Ectodermal cell (in vitro differentiated cells): ENCODE results near the gene ANKH.

ENCODE experiments used
- H3K27ac ChIP-seq: 2 replicates; pipeline ENCODE4 v1.7.0; 2013; ENCODE audit warnings: mild to moderate bottlenecking, low read depth, low read length; ENCODE audit not compliant: insufficient read depth, poor library complexity, severe bottlenecking
- H3K27me3 ChIP-seq: 2 replicates; pipeline ENCODE4 v1.7.0; 2013; ENCODE audit warnings: mild to moderate bottlenecking, low read length; ENCODE audit not compliant: insufficient read depth, control insufficient read depth, poor library complexity, severe bottlenecking
- H3K36me3 ChIP-seq: one replicate; pipeline ENCODE4 v1.7.0; 2013; ENCODE audit warnings: low read length; ENCODE audit not compliant: control insufficient read depth, insufficient read depth
- H3K4me1 ChIP-seq: one replicate; pipeline ENCODE4 v1.7.0; 2013; ENCODE audit warnings: low read length; ENCODE audit not compliant: control insufficient read depth, insufficient read depth
- H3K4me3 ChIP-seq: 2 replicates; pipeline ENCODE4 v1.7.0; 2013; ENCODE audit warnings: low read depth, low read length, control low read depth; ENCODE audit not compliant: insufficient read depth
- H3K9me3 ChIP-seq: 2 replicates; pipeline ENCODE4 v1.7.0; 2013; ENCODE audit warnings: mild to moderate bottlenecking, low read length, moderate library complexity; ENCODE audit not compliant: control insufficient read depth
- WGBS, 2 experiments: methylation state at CpG; one replicate each; pipeline ENCODE4 v1.1.7; 2013; ENCODE audit warnings: missing lambda C conversion rate in 2 of 2; 5-methylcytosine and 5-hydroxymethylcytosine counted together

Gene ANKH

DNA sequence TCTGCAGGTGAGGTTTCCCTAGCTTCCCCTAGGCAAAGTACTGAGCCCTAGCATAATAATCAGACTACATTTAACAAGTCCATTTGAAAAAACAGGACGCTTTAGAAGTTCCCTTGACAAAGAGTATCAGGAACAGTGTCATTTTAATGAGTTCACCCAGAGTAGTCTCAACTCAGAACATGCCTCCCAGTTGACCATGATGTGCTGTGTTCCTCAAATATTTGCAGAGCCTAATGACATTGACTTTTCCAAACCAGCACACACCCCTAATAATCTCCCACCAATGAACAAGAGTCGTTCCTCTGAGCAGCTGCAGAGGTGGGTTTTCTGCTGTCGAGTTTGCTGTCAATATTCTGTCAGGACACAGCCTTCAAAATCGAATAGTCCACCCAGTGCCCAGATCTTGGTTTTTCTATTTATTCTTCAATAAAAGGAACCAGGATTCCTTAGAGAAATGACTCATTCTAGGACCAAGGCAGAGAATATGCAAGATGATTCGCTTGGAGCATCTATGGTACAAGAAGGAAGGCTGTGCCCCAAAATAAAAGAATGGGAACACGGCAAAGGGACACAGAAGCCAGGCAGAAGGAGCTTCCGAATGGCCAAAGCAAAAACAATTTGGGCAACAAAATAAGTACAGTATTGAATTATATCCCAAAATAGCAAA, 149.5 kb downstream of the ANKH start:
- no peak overlapping the region for H3K27ac ChIP-seq
- no peaks in the 10 kb centered on the region for H3K27me3 ChIP-seq
- no peak overlapping the region for H3K4me3 ChIP-seq
- H3K9me3 ChIP-seq = no peaks in the 10 kb centered on the region
- 89 to 94% methylated on average over 7 of the region's 7 CpGs for WGBS, 2 experiments
- H3K4me1 ChIP-seq = peaks cover 4% of the 10 kb centered on the region
- H3K36me3 ChIP-seq = no peaks in the 10 kb centered on the region

DNA sequence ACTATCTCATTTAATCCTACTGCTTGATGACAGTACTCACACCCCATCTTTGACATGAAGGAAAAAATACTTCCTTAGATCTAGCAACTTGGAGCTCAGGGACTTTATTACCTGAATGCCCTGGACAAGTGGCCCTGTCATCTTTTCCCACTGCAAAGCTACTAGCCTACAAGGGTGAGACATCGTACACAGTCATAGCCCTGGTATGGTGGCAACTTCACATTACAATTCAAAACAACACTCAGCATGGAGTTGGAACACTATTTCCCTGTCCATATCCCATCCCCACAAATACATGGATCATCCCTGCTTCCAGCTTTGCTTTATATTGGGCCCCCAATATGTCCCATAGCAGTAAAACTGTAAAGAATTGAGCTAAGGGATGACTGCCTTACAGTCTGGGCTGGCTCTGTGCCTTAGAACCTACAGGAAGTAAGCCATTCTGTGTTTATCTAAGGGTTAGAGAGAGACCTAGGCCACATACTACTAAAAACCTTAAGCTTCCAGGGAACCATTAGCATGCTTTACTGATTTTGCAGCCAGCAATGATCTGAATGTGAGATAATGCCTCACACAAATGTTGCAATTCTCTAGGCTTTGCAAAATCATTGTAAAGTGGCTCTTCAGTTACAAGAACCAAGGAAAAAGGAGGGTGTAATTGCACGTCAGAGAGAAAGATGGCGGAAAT, 151.2 kb downstream of the ANKH start:
- Histone ChIP-seq H3K9me3 (no peaks in the 10 kb centered on the region), H3K36me3 (no peaks in the 10 kb centered on the region), H3K4me1 (no peaks in the 10 kb centered on the region), H3K4me3 (no peak overlapping the region), H3K27ac (no peak overlapping the region), H3K27me3 (no peaks in the 10 kb centered on the region)
- 92 to 93% methylated on average over 3 of the region's 3 CpGs for WGBS, 2 experiments

DNA sequence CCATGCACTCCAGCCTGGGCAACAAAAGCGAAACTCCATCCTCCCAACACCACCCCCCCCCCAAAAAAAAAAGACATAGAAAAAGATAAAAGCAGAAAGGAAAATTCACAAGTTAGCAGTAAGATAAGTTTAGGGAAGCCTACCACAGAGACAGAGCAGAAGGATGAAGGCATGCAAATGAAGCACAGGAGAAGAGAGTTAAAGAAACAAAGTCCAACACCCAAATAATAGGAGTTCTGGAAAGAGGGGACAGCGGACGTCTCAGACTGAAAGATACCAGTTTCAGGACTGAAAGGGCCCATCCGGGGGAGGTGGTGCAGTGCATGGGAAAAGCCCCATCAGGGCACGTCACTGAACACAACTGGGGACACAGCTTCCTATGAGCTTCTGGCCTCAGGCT, 152.8 kb downstream of the ANKH start:
- Histone ChIP-seq H3K4me1 (no peaks in the 10 kb centered on the region), H3K27ac (no peak overlapping the region), H3K27me3 (no peaks in the 10 kb centered on the region), H3K36me3 (no peaks in the 10 kb centered on the region), H3K4me3 (no peak overlapping the region), H3K9me3 (no peaks in the 10 kb centered on the region)
- 94 to 96% methylated on average over 4 to 5 of the region's 5 CpGs for WGBS, 2 experiments

DNA sequence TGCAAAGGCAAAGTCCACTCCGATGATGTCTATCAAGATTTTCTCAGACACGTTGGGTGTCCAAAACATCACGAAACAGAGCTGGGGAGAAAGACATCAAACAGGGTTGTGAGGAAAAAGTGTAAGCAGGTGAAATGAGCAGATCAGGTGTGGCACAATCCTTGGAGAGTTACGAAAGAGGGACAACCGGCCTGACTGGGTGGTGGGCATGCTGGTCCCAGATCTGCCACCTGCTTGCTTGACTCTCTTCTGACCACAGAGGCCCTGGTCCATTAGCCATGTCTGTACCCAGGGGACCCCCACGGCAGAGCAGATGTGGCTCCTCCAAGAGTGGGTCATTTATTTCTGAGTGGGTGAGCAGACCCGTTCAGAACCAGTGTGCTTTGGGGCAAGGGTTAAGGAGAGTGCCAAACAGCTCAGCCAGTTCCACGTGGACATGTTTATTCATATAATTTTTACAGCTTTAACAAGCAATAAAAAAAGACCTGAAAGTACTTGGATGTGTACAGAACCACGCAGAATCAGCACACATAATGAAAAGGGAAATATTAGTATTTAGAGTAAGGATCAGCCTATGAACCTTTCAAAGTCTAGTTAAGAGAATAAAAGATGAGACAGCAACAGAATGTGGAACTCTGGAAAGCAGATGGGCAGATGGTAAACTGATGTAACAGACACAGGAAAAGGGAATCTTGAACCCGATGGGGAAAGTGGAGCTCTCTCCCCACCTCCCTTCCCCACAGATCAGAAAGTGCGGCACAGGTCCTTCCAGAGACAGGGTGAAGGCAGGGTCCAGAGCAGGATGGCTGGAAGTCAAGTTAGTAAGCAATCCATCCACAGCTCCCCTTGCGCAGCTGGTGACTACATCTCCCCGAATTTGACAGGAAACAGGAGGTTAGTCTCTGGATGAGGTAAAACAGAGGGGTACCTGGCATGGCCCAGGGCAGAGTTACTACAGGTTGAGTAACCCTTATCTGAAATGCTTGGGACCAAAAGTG, 154.5 kb downstream of the ANKH start:
- Histone ChIP-seq H3K27me3 (no peaks in the 10 kb centered on the region), H3K36me3 (no peaks in the 10 kb centered on the region), H3K4me1 (no peaks in the 10 kb centered on the region), H3K9me3 (no peaks in the 10 kb centered on the region), H3K27ac (no peak overlapping the region), H3K4me3 (no peak overlapping the region)
- WGBS, 2 experiments = 94 to 98% methylated on average over 12 to 13 of the region's 13 CpGs

DNA sequence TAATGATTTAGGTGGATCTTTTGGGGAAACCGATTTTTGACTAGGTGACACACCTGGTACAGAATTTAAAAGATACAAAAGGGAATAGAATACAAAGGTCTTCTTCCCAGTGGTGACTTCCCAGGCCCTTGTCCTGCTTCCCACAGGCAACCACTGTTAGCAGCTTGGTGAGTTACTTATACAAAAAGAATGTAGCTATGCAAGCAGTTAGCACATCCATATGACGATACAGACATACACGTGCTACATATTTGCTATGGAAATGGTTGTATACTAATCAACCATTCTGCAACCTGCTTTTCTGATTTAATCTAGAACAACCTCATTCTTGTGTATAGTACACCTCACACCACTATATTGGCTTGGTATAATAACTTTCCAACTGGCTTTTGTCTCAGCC, 156.1 kb downstream of the ANKH start:
- no peaks in the 10 kb centered on the region for H3K36me3 ChIP-seq
- H3K9me3 ChIP-seq = no peaks in the 10 kb centered on the region
- H3K4me3 ChIP-seq = no peak overlapping the region
- H3K27me3 ChIP-seq = no peaks in the 10 kb centered on the region
- WGBS, 2 experiments = 88 to 90% methylated on average over 3 of the region's 3 CpGs
- no peaks in the 10 kb centered on the region for H3K4me1 ChIP-seq
- H3K27ac ChIP-seq = no peak overlapping the region

DNA sequence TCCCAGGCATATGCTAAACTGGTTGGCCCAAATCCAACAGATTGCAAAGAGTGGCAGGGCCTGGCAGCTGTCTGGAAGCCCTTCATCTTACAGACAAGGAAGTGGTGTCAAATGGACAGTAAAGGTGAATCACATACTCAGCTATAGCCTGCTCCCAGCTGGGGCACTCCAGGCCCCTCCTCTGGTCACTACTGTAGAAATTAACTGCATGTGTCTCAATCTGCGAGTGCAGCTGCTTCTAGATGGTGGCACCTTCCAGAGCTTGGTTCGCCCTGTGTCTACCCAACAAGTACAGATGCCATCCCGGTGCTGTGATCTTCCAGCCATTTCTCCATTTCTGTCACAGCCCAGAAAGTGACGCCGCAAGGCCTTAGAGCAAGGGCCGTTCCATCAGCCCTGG, 156.9 kb downstream of the ANKH start:
- Histone ChIP-seq H3K27me3 (no peaks in the 10 kb centered on the region), H3K27ac (no peak overlapping the region), H3K36me3 (no peaks in the 10 kb centered on the region), H3K4me3 (no peak overlapping the region), H3K4me1 (no peaks in the 10 kb centered on the region), H3K9me3 (no peaks in the 10 kb centered on the region)
- WGBS, 2 experiments = 96 to 97% methylated on average over 6 of the region's 6 CpGs

DNA sequence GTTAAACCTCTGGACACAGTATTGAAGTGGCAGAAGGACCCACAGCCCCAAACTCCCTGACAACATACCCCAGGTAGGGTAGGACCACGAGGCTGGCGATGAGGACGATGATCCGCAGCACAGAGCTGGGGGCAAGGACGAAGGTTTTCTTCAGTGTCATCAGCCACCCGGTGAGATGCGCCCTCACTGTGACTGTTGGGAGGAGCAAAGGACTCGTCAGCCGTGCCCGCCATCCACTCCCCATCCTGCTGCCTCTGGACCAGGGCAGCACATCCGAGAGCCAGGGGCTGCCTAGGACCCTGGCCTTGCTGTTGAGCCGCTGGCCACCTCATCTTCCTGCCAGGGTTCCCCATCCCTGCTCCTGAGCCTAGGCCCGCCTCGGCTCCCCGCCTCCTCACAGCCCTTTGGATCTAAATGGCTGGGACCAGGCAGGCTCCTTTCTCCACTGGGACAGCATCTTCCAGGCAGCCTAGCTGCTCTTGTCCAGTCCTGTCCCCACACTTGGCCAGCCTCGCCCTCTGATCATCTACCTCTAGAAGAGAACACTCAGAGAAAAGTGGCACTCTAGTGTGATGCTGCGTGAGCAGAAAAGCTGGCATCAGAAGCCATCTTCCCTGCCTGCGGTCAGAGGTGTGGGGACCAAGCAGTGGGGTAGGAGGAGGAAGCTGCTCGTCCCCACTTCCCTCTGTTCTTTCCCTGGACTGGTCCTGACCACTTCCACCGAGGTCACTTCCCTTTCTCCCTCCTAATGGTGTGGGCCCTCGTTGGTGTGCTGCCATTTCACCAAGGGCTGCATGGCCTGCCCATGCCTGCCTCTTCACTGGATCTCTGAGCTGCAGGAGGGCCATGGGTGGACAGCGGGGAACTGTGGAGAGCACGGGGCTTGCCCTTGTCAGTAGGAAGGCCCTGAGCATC, 157.8 kb downstream of the ANKH start:
- WGBS, 2 experiments = 94 to 95% methylated on average over 23 of the region's 23 CpGs
- H3K4me1 ChIP-seq = no peaks in the 10 kb centered on the region
- H3K4me3 ChIP-seq = no peak overlapping the region
- H3K27ac ChIP-seq = no peak overlapping the region
- no peaks in the 10 kb centered on the region for H3K27me3 ChIP-seq
- H3K36me3 ChIP-seq = no peaks in the 10 kb centered on the region
- H3K9me3 ChIP-seq = no peaks in the 10 kb centered on the region

DNA sequence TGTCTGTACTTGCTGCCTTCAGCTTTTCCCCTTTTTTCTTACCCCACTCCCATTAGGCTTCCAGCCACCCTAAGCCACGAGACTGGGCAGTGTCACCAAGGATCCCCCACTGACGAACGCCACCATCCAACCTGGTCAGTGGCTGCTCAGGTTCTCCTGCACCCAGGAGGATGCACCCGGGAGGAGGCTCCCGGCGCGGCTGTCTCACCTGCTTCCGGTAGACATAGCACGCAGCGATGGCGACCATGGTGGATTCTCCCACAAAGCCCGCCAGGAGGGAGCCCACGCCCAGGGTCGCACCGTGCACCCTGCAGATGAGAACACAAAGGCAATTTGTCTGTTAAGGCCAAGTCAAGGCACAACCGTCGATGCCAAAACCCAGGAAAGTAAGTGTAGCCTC, 158.9 kb downstream of the ANKH start:
- H3K27ac ChIP-seq = no peak overlapping the region
- no peaks in the 10 kb centered on the region for H3K4me1 ChIP-seq
- no peaks in the 10 kb centered on the region for H3K36me3 ChIP-seq
- H3K27me3 ChIP-seq = no peaks in the 10 kb centered on the region
- 95 to 96% methylated on average over 17 of the region's 17 CpGs for WGBS, 2 experiments
- no peak overlapping the region for H3K4me3 ChIP-seq
- H3K9me3 ChIP-seq = no peaks in the 10 kb centered on the region

DNA sequence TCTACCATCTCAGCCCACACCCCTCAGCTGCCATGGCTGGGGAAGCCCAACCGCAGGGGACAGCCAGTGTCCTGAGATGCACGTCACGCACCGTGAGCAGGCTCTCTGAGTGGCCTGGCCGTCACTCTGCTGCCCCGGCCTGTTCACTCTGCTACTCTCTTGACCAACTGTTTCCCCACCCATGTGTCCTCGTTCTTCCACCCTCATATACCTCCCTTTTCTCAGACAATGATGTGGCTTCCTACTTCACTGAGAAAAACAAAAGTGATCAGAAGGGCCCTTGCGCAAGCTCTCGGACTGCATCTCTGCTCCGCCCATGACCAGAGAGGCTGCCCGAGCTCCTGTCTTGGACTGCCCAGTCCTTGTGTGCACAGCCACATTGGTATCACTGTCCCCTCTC, 159.4 kb downstream of the ANKH start:
- Histone ChIP-seq H3K36me3 (no peaks in the 10 kb centered on the region), H3K4me1 (no peaks in the 10 kb centered on the region), H3K27me3 (no peaks in the 10 kb centered on the region), H3K9me3 (no peaks in the 10 kb centered on the region), H3K27ac (no peak overlapping the region), H3K4me3 (no peak overlapping the region)
- 95% methylated on average over 11 of the region's 11 CpGs for WGBS, 2 experiments
